ENCODE results near the gene CYTH2.

The CYTH2 gene

DNA sequence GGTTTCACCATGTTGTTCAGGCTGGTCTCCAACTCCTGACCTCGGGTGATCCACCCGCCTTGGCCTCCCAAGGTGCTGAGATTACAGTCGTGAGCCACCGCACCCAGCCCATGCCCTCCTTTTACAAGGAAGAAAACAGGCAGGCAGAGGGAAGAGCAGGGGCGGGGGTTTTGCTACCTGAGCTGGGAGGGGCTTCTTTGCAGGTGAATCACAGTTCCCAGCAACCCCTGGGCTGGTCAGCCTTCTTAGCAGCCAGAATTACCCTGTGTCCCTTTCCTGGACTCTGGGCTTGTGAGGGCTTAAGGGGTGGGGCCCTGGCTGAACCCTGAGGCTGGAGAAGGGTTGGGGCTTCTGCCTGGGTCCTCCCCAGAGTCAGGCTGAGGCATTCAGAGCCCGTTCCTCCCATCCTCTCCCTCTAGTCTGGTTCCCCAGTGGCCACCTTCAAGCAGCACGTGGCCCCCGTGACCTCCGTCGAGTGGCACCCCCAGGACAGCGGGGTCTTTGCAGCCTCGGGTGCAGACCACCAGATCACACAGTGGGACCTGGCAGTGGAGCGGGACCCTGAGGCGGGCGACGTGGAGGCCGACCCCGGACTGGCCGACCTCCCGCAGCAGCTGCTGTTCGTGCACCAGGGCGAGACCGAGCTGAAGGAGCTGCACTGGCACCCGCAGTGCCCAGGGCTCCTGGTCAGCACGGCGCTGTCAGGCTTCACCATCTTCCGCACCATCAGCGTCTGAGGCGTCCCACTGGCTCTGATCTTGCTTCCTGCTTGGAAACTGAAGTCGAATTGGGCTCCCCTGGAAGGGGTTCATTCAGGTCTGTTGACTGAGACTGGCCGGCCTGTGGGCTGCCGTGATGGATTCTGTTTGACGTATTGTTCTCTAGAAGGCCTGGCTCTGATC, 16.6 kb upstream of the CYTH2 start:
- DNase-seq (ENCODE audit: low spot score), result no peak

DNA sequence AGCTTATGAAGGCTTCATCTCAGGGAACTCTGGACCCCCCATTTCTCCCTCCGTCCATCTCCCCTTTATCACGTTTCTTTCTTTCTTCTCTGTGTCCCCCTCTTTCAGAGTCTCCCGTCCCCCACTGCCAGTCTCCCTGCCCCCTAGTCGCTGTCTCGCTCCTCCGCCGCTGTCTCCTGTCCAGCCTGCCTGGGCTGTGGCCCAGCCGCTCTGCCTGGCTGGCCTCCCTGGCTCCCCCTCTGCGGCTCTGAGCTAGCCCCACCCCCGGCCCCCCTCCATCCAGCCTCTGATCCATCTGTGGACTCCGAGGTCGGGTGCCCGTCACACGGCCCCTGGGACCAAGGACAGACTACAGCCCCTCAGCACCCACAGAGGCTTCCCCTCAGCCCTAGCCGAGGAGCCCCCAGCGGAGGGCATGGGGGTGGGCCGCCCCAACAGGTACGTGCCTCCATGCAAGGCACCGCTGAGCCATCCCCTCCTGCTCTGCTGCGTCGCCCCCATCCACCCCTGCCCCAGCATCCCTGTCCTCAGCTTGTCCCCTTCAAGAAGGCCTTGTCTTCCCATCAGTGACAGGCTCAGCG, 14.9 kb upstream of the CYTH2 start:
- no peak for DNase-seq (ENCODE audit: low spot score)

DNA sequence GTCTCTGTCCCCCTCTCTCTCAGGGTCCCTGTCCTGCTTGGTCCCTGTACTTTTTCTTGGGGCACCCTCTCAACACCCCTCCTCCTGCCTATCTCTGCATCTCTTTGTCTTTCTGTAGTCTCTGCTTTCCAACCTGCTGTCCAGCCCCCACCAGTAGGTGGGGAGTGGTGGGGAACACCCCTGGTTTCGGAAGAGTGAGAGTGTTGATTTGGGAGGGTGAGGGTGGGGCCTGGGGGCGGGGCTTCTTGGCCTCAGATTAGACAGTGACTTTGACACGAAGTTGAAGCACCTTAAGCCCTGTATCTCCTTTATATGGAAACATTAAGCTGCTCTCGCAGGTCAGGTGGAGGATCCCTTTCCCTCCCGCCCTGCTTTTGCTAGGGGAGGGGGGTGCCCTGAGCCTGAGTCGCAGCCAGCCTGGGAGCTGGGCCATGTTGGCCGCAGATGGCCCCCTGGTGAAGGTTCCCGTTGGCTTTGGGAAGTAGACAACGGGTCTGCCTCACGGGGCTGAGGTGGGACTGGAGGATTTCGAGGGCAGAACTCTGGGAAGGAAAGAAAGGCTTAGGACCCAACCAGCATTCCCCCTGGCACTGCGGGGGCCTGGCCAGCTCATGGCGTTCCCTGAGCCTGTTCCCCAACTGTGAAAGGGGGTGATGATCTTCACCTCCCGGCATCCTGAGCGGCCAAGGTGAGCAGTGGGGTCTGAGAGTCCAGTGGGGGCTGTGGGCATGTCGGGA, 13.8 kb upstream of the CYTH2 start, which contains the start of gene KCNJ14:
KCNJ14 (plus strand) TSS at position 404 of the 737 bp plus-strand sequence. CDS start 6,151 bp downstream, outside the sequence.
- no peak for DNase-seq (ENCODE audit: low spot score)

DNA sequence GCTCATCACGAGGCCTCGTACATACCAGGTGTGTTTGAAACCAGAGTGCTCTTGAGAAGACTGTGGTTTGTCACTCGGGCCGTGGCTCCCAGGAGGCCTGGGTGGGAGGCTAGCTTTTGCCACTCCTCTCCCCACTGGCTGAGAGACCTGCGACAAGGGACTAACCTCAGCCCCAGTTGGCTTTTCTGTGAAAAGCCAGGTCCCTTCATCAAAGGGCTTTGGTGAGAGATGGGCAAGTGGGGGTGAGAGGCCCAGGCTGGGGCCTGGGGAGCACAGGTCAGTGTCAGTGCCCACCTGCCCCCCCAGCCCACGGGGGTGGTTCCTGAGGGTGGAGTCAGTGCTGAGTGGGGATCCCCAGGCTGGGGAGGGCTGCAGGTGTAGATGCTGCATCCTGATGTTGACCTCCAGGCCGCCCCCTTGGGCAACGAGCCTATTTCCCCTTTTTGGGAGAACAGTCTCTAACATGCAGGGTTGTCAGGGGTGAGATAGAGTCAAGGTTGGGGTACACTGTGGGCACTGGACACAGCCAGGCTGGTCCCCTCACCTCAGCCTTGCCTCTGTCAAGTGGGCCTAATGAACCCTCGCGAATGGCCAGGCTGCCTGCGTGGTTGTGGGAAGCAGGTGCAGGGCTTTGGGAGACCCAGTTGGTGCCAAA, 13.1 kb upstream of the CYTH2 start:
- DNase-seq (ENCODE audit: low spot score), result no peak

DNA sequence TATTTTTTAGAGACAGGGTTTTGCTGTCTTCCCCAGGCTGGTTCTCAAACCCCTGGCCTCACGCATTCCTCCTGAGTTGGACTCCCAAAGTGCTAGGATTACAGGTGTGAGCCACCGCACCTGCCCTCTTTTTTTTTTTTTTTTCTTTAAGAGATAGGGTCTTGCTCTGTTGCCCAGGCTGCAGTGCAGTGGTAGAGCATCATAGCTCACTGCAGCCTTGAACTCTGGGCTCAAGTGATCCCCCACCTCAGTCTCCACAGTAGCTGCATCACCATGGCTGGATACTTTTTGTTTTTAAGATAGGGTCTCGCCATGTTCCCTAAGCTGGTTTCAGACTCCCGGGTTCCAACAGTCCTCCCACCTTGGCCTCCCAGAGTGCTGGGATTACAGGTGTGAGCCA, 12.3 kb upstream of the CYTH2 start:
- DNase-seq (ENCODE audit: low spot score), result no peak

DNA sequence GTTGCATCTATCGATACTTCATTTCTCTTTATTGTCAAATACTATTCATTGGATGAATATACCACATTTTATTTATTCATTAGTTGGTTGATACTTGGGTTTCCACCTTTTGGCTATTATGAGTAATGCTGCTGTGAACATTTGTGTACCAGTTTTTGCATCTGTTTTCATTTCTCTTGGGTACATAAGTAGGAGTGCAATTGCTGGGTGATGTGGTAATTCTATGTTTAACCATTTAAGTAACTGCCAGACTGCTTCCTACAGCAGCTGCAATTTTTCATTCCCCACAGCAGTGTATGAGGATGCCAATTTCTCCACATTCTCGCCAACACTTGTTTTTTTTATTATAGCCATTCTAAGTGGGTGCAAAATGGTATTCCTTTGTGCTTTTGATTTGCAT, 11.2 kb upstream of the CYTH2 start:
- DNase-seq (ENCODE audit: low spot score), result no peak

DNA sequence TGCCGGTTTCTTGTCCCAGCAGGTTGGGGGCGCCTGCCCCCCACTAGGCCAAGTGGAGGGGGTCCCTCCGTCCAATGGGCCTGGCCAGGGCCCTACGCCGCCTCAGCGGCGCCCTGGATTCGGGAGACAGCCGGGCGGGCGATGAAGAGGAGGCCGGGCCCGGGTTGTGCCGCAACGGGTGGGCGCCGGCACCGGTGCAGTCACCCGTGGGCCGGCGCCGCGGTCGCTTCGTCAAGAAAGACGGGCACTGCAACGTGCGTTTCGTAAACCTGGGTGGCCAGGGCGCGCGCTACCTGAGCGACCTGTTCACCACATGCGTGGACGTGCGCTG, 7.6 kb upstream of the CYTH2 start:
- no peak for DNase-seq (ENCODE audit: low spot score)

DNA sequence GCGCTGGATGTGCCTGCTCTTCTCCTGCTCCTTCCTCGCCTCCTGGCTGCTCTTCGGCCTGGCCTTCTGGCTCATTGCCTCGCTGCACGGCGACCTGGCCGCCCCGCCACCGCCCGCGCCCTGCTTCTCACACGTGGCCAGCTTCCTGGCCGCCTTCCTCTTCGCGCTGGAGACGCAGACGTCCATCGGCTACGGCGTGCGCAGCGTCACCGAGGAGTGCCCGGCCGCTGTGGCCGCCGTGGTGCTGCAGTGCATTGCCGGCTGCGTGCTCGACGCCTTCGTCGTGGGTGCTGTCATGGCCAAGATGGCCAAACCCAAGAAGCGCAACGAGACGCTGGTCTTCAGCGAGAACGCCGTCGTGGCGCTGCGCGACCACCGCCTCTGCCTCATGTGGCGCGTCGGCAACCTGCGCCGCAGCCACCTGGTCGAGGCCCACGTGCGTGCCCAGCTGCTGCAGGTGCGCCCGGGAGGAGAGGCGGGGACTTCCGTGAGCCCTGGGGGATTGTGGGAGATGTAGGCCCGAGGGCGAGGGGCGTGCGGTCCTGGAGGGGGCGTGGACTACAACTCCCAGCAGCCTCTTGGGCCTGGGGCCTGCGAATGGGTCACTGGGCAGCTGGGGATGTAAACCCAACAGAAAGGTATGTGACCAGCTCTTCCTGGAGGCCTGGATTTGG, 7.0 kb upstream of the CYTH2 start:
- DNase-seq (ENCODE audit: low spot score), result no peak

DNA sequence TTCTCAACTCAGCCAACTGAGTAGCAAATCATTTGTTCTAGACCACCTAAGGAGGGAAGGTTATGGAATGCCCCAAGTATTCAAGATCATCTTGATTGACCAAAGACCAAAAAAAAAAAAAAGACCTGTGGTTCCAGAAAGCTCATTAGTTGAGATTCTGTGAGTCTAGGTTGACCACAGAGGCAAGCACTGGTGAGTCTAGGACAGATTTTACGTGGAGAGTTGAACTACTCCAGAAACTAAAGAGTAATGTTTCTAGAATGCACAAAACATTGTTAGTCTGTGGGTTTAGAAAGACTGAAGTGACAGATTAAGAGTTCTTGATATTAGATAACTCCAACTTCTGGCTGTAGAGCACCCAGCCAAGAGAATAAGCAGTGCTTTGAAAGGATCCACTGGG, 4.0 kb upstream of the CYTH2 start:
- no peak for DNase-seq (ENCODE audit: low spot score)

DNA sequence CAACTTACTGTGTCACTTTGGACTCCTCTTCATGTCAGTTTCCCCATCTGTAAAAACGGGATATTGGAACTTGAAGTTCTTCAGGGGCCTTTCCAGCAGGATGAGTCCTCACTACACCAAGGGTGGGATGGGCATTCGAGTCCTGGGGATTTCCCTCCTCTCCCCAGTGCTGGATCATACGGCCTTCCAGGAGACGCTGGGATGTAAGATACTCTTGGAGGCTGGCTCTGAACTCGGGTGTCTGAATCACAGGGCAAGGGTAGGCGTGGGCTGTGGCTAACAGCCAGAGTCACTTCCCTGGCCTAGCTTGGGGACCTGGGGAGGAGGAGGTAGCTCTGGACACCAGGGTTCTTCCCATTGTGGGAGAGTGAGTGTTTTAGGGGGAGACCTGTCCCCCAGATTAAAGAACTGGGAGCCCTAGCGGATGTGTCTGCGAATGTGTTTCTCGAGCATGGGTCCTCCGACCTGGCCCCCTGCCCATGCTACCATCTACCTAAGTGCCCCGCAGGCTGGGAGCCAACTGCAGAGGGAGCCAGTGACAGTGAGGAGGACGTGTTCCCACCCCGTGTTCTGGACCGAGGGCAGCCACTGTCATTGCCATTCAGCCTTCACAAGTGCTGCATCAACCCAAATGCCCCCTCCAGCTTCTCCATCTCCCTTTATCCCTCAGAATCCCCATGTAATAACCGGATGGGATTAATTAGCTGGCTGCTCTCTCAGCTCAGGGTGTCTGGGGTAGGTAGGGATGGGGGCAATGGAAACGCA, 2.4 kb upstream of the CYTH2 start:
- no peak for DNase-seq (ENCODE audit: low spot score)

DNA sequence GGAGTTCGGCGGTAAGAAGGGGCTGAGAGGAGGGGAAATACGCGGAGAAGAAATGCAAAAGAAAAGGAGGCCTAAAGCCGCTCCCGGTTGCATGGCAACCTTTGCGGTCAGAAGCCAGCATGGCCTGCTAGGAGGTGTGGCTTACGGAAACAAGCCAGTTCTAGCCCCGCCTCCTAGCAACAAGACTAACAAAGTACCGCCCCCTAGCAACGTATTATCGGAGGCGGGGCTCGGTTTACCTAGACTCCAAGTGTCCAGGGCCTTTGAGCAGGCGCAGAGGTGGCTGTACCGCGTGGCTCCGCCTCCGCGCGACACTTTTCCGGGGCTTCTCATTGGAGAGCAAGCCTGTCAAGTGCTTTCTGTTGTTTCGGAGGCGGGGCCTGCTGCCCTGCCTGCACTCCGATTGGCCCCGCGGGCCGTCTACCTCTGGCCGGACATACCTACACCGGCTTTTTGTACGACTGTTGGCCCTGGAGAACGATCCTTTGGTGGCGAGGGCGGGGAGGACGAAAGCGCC, 339 bp upstream of the CYTH2 start:
- peak; percentile 100 for DNase-seq (ENCODE audit: low spot score)

DNA sequence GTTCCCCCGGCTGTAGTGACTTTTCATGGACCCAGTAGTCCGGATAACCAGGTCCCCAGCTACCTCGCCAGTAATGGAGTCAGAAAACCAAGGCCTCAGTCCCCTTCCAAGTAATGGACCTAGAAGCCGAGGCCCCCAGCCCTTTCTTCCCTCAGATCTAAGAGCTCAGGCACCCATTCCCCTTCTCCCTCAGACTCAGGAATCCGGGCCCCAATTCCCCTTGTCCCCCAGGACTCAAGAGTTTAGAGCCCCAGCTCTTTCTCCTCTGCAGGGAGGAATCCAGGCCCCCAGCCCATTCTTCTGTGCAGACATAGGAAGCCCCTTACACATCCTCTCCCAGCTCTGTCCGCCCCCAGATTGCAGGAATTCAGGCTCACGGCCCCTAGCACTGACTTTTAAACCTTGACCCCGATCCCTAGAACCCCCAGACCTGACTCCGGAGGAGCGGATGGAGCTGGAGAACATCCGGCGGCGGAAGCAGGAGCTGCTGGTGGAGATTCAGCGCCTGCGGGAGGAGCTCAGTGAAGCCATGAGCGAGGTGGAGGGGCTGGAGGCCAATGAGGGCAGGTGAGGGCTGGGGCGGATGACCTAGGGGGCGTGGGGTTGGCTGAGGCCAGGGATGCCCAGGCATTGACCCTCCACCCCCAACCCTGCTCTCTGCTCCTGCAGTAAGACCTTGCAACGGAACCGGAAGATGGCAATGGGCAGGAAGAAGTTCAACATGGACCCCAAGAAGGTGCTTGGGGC, 938 bp downstream of the CYTH2 start:
- DNase-seq (ENCODE audit: low spot score), result no peak

DNA sequence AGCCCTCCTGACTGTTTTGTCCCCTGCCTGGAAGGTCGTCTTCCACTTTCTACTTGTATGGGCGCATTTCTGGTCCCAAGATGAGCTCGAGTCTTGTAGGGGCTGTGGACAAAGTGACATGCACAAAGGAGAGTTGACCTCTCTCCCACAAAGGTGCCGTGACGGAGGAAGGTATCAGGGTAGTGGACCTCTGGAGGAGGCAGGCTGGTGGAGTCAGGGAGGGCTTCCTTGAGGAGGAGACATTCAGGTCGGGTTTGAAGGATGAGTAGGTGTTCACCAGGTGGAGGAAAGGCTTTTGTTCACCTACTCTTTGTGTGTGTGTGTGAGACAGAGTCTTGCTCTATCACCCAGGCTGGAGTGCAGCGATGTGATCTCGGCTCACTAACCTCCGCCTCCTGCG, 1.7 kb downstream of the CYTH2 start:
- DNase-seq (ENCODE audit: low spot score), result no peak

DNA sequence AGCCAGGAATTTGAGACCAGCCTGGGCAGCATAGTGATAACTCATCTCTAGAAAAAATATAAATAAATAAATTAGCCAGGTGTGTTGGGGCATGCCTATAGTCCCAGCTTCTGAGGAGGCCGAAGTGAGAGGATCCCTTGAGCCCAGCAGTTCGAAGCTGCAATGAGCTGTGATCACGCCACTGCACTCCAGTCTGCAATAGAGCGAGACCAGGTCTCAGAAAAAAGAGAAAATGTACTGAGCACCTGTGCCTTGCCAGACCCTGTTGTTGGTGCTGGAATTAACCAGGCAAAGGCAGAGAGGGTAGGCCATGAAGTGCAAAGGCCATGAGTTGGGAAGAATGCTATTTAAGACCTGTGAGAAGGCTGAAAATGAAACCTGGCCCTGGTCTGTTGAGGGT, 2.7 kb downstream of the CYTH2 start:
- no peak for DNase-seq (ENCODE audit: low spot score)

DNA sequence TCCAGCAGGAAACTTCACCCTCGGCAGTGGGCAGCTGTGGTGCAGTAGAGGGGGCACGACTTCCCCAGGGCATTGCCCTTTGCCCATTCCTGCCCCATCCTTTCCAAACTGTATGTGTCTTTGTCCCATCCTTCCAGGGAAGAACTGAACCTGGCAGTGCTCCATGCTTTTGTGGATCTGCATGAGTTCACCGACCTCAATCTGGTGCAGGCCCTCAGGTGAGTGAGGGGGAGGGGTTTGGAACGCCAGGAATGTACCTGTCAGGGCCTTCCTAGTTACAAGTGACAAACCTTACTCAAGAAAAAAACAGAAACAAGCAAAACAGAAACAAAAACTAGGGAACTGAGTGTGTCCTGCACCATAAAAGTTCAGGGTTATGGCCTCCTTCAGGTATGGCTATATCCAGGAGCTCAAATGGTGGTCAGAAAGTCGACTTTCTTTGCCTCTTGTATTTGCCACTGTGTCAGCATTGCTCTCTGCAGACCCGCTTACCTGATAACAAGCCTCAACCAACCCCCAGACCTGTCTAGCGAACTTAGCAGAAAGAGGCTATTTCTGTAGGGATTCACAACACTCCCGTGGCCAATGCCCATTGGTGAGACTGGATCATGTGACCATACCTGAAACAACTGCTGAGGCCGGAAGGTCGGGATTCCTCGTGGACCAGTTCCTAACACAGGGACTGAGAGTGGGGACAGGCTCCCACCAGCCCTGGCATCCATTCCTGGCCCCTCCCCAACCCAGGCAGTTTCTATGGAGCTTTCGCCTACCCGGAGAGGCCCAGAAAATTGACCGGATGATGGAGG, 4.2 kb downstream of the CYTH2 start:
- no peak for DNase-seq (ENCODE audit: low spot score)

DNA sequence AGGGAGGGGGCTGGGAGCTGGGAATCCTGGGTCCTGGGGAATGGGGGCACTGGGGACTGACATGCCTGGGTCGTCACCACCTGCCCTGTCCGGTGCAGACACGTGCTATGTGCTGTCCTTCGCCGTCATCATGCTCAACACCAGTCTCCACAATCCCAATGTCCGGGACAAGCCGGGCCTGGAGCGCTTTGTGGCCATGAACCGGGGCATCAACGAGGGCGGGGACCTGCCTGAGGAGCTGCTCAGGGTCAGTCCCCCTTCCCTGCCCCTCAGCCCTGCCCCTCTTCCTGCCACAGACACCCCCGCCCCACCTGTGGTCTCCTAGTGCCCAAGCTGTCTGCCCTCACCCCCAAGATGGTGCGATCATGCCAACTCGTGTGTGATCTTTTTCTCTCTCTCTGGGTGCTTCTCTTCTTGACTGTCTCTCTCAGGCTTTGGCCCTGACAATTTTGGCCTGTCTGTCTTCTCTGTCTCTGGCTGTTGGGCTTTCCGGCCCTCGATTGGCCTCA, 5.0 kb downstream of the CYTH2 start:
- no peak for DNase-seq (ENCODE audit: low spot score)

DNA sequence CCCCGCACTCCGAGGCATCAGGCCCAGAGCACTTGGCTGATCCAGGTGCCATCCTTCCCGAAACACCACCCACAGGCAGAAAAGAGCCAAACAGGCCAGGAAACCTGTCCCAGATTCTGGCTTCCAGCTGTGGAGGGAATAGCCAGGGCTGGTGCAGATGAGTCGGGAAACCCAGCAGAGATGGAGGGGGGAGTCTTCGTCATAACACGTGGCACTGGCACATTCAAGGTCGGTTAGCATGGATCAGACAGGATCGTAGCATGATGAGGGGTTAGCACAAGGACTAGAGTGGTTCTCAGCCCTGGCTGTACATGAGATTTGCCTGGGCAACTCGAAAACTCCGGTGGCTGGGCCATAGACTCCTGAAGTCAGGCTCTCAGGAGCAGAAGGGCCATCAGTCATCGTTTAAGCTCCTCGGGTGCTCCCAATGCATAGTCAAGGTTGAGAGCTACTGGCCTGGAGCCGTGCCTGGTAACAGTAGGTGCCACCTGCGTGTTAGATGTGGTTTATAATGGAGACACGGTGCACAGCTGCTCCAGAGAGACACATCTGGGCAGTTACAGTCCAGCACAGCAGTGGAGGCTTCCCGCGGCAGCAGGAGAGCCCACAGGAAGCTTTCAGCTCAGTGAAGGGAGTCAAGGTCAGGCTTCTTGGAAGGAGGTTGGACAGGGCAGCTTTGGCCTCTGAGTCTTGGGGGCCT, 6.3 kb downstream of the CYTH2 start:
- no peak for DNase-seq (ENCODE audit: low spot score)

DNA sequence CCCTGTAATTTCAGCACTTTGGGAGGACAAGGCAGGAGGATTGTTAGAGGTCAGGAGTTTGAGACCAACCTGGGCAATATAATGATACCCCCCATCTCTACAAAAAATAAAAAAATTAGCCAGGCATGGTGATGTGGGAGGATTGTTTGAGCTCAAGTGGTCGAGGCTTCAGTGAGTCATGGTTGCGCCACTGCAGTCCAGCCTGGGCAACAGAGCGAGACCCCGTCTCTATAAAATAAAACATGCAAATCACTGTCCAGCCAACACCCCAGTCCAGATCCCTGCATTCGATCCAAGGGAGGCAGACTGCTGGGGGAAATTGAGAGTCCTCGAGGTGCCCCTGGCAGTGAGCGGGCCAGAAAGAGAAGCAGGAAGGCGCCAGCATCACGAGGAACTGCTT, 7.0 kb downstream of the CYTH2 start:
- no peak for DNase-seq (ENCODE audit: low spot score)
